Uterus (tissue), 2 donors: ENCODE results near the gene C9orf78.

Experiments used
- CTCF ChIP-seq, 4 experiments: fragments of 200-600 bp in 2 of 4; fragments of 450-650 bp in 2 of 4; sonication (generic) in 2 of 4; IDR thresholded peaks; one replicate each; pipeline ENCODE4 v1.5.1; 2016 to 2019; ENCODE audit warnings: antibody characterized with exemption in 4 of 4, mild to moderate bottlenecking in 2 of 4, moderate library complexity in 1 of 4
- POLR2A ChIP-seq, 2 donors: fragments of 450-650 bp; IDR thresholded peaks; one replicate each; pipeline ENCODE4 v1.6.1; 2016; ENCODE audit warnings: antibody characterized with exemption in 2 of 2, mild to moderate bottlenecking in 1 of 2, moderate library complexity in 1 of 2

GRCh38 chr9:129813661-129814060 lies 21.4 kb downstream of the C9orf78 start:
- TF ChIP-seq CTCF (IDR thresholded peaks at IDR 0.05) (no peak), POLR2A (IDR thresholded peaks at IDR 0.05) (no peak)
